Activated CD4-positive, alpha-beta T cell treated with anti-CD3 and anti-CD28 coated beads for 36 hours (primary cell): ENCODE data around the gene ULK3. TPM values are rescaled to one million over a fixed set of nuclear protein-coding genes. Genes with fewer than 3 reads are reported as not detected.
A peak's percentile ranks its signal among the peaks of the same experiment; 100 is the strongest.
"Not testable (repeated sequence)": the region's sequence is repeated elsewhere in the genome, so short reads cannot be mapped to it uniquely, and the experiment has no call there.

Source experiments
- ATAC-seq: fragments of 200-7000 bp; cut with Tn5 transposase; one replicate; pipeline ENCODE4 v1.10.0; 2021; ENCODE audit warnings: mild to moderate bottlenecking, moderate library complexity
- CTCF ChIA-PET: fragments of 350-600 bp; sonication (Branson Sonifier 250); formaldehyde crosslinking; loops from one replicate; lab custom pipeline; 2021; ENCODE audit warnings: antibody characterized with exemption; lab: Charles Lee
- POLR2A ChIA-PET: fragments of 350-600 bp; sonication (Branson Sonifier 250); formaldehyde crosslinking; loops from one replicate; lab custom pipeline; 2021; ENCODE audit warnings: antibody characterized with exemption, inconsistent platforms; lab: Charles Lee
- DNase-seq: peaks from one replicate; pipeline ENCODE4 v3.0.0-alpha.2; 2020
- H3K27ac Mint-ChIP-seq: one replicate; pipeline ENCODE4 v1.8.0; 2021; ENCODE audit warnings: mixed read lengths
- H3K27me3 Mint-ChIP-seq: one replicate; pipeline ENCODE4 v1.8.0; 2021; ENCODE audit warnings: mixed read lengths
- H3K36me3 Mint-ChIP-seq: one replicate; pipeline ENCODE4 v1.8.0; 2021; ENCODE audit warnings: low read depth, mixed read lengths
- H3K4me1 Mint-ChIP-seq: one replicate; pipeline ENCODE4 v1.8.0; 2021; ENCODE audit warnings: mixed read lengths
- H3K4me3 Mint-ChIP-seq: one replicate; pipeline ENCODE4 v1.8.0; 2021; ENCODE audit warnings: mild to moderate bottlenecking, moderate library complexity, mixed read lengths
- H3K9me3 Mint-ChIP-seq: one replicate; pipeline ENCODE4 v1.8.0; 2021; ENCODE audit warnings: low read depth, mixed read lengths
- intact Hi-C, 2 experiments: fragments of 100-400 bp; cut with DNase I in 1 of 2; cut with micrococcal nuclease in 1 of 2; formaldehyde crosslinking; loops; one replicate each; pipeline versions ENCODE4 v1.14.2 to v1.15.1; 2022 to 2024; cut with DNase I, micrococcal nuclease
- total RNA-seq, 2 experiments: library from RNA; stranded (reverse); gene quantifications; one replicate each; pipeline ENCODE4 v1.2.3, GENCODE V29; 2021

ULK3 gene, protein sequence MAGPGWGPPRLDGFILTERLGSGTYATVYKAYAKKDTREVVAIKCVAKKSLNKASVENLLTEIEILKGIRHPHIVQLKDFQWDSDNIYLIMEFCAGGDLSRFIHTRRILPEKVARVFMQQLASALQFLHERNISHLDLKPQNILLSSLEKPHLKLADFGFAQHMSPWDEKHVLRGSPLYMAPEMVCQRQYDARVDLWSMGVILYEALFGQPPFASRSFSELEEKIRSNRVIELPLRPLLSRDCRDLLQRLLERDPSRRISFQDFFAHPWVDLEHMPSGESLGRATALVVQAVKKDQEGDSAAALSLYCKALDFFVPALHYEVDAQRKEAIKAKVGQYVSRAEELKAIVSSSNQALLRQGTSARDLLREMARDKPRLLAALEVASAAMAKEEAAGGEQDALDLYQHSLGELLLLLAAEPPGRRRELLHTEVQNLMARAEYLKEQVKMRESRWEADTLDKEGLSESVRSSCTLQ
- 10 to 100 TPM; 40.3 to 45.2 TPM for total RNA-seq

DNA sequence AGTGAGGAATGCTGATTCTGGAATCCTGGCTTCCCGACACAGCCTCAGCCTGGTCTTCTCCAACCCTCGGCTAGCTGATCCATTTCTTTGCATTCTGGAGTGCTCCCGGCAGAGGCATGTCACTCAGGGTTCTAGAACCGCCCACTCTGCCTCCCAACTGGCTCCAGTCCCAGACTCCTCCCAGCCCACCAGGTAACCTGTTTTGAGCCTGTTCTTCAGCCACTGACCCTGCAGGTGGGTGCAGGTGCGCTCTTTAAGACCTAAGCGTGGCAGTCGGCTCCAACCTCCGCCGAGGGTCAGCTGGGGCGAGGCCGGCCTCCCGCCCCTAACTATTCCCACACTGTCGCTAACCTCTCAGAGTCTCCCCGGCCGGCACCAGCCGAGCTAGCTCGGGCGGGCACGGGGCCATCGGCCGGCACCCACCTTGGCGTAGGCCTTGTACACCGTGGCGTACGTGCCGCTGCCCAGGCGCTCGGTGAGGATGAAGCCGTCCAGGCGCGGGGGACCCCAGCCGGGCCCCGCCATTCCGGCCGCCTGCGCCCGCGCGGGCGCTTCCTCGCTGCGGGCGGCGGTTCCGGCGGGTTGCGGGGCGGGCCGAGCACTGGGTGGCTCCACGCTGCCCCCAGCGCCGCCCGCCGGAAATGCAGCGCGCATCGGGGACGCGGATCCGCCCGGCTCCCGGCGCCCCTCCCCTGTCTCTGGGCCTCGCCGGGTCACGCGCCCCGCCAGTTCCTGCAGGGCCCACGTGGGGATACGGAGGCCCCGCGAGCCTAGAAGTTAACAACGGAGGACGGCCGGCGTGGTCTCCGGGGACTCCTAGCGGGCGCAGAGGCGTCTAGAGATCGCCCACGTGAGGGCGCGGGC, at the start of gene ULK3:
Gene ULK3 (minus strand): TSS at position 576 of the 864 bp plus-strand sequence. CDS start 51 bp downstream, at position 525.
- POLR2A ChIA-PET, result no interaction called here
- CTCF ChIA-PET, result interaction anchor here (0.7 to 2.3 kb wide), 9 partner anchors 27 to 152 kb away, joined by 3 to 15 read pairs (median 5); partner anchors contain the start of gene SCAMP5
- Mint-ChIP-seq H3K36me3 (peaks cover 22% of the 10 kb centered on the region), H3K27me3 (no peaks in the 10 kb centered on the region), H3K4me3 (peak within 1 kb of the TSS; percentile 90), H3K9me3 (no peaks in the 10 kb centered on the region), H3K27ac (peak within 1 kb of the TSS; percentile 90), H3K4me1 (peaks cover 45% of the 10 kb centered on the region)
- intact Hi-C loops, result loop anchor here (1.0 to 5.0 kb wide), 20 partner anchors 27 to 608 kb away; partner anchors contain the start of genes COX5A (in 2 of the 2), CLK3 (in 1 of the 2), EDC3 (in 1 of the 2) and FAM219B (in 1 of the 2)
- ATAC-seq (peak; percentile 85), DNase-seq (peak; percentile 97)

DNA sequence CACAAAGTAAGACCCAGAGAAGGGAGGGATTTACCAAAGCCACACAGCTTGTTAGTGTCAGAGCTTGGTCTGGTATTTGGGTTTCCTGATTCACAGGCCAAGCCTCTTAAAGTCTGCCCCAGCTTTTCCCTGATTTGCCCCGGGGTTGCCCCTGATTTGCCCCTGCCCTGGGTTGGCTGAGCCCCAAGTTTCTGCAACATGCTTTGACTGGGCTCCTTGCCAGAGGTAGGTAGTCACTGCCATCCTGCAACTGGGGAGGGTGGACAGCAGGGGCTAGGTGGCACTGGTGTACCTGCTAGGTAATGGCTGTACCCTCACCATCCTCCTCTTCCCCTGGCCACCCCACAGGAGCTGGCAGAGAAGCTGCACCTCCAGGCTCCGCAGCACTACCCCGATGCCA, 49.4 kb upstream of the ULK3 start:
- Mint-ChIP-seq H3K36me3 (peaks cover 45% of the 10 kb centered on the region), H3K27me3 (no peaks in the 10 kb centered on the region), H3K4me3 (no peak overlapping the region), H3K9me3 (no peaks in the 10 kb centered on the region), H3K4me1 (peaks cover 46% of the 10 kb centered on the region), H3K27ac (peak overlapping the region; percentile 31)
- ChIA-PET CTCF (interaction anchor here (0.6 to 1.7 kb wide), 2 partner anchors 9 to 116 kb away, joined by 3 to 17 read pairs; no protein-coding TSS in a partner anchor), POLR2A (interaction anchor here (1.0 kb wide), 1 partner anchor 14 kb away, joined by 3 read pairs; no protein-coding TSS in a partner anchor)
- intact Hi-C loops, result loop anchor here in 1 of 2 experiments (5.0 kb wide), 1 partner anchor 110 kb away; the partner anchor contains the start of gene CSK
- DNase-seq (peak; percentile 28), ATAC-seq (no peak)

DNA sequence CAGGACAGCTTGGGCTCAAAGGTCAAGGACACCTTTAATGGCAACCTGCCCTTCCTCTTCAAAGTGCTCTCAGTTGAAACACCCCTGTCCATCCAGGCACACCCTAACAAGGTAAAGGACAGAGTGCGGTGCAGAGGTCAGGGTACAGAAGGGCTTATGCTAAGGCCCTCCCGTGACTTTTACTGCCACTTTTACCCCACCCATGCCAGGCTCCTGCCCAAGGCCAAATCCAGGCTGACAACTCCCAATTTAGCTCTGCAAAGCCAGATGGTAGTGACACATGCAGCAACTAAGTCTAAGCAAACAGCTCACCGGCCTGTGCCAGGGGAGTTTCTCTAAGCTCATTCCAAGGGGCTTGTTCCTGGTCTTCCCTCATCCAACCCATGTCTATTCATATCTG, 48.5 kb upstream of the ULK3 start:
- POLR2A ChIA-PET, result interaction anchor here (1.0 kb wide), 1 partner anchor 14 kb away, joined by 3 read pairs; no protein-coding TSS in a partner anchor
- DNase-seq (no peak), ATAC-seq (no peak)
- H3K4me1 Mint-ChIP-seq, result peaks cover 46% of the 10 kb centered on the region
- H3K9me3 Mint-ChIP-seq, result no peaks in the 10 kb centered on the region
- H3K27ac Mint-ChIP-seq, result no peak overlapping the region
- CTCF ChIA-PET, result interaction anchor here (0.6 to 1.7 kb wide), 3 partner anchors 10 to 121 kb away, joined by 4 to 17 read pairs (median 4); no protein-coding TSS in a partner anchor
- H3K36me3 Mint-ChIP-seq, result peaks cover 40% of the 10 kb centered on the region
- no peaks in the 10 kb centered on the region for H3K27me3 Mint-ChIP-seq
- intact Hi-C loops, result loop anchor here in 1 of 2 experiments (2.0 to 5.0 kb wide), 2 partner anchors 19 to 109 kb away; partner anchors contain the start of genes CSK and SCAMP2
- H3K4me3 Mint-ChIP-seq, result peak overlapping the region; percentile 73

DNA sequence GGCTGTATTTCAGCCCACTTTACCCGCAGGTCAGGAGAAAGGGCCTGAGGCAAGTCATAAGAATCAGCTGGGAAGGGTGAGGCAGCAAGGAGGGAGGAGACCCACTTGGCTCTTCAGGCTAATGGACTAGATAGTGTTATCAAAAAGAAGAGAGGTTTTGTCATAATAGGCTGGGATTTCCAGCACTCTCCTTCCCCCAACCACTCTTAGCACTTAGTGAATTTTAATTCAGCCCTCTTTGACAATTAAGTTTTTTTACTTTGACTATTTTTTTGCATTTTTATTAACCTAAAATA, 47.7 kb upstream of the ULK3 start:
- no peaks in the 10 kb centered on the region for H3K9me3 Mint-ChIP-seq
- no peaks in the 10 kb centered on the region for H3K27me3 Mint-ChIP-seq
- peaks cover 36% of the 10 kb centered on the region for H3K36me3 Mint-ChIP-seq
- intact Hi-C loops, result loop anchor here (1.0 to 5.0 kb wide), 5 partner anchors 16 to 133 kb away; partner anchors contain the start of genes CSK (in 1 of the 2), FAM219B (in 1 of the 2), PPCDC (in 1 of the 2) and SCAMP2 (in 1 of the 2)
- POLR2A ChIA-PET, result no interaction called here
- peaks cover 46% of the 10 kb centered on the region for H3K4me1 Mint-ChIP-seq
- peak overlapping the region; percentile 73 for H3K4me3 Mint-ChIP-seq
- DNase-seq (no peak), ATAC-seq (no peak)
- CTCF ChIA-PET, result interaction anchor here (2.8 kb wide), 1 partner anchor 10 kb away, joined by 22 read pairs; no protein-coding TSS in a partner anchor
- H3K27ac Mint-ChIP-seq, result peak overlapping the region; percentile 86

DNA sequence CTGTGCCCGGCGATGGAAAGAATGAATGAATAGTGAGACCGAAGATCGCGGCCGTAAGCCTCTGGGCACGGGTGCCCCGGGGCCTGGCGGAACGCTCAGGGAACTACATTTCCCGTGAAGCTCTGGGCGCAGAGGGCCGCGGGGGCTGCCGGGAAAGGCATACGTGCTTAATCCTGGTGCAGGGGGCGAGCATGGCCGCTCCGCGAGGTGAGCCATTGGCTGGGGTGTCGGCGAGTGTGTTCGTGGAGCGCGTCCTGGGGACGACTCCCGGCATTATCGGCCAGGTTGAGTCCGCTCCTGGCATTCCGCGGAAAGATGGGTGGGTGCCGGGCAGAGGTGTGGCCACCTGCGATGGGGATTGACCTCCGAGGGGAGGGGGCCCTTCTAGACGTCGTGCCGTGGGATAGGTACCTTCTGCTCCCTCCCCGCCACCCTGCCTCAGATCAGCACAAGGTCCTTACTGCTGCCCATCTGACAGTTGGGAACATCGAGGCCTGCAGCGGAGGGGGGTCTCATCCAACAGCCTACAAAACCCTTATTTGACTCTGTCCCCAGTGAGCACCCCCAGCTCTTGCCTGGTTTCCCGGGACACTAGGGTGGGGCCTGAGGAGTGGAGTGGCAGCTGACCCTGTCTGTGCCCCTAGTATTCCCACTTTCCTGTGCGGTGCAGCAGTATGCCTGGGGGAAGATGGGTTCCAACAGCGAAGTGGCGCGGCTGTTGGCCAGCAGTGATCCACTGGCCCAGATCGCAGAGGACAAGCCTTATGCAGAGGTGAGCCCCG, 47.1 kb upstream of the ULK3 start, which contains the start of gene MPI:
Gene MPI (plus strand): TSS at position 160 of the 782 bp plus-strand sequence. CDS start 32 bp downstream, at position 192.
- intact Hi-C loops, result loop anchor here (1.0 to 5.0 kb wide), 8 partner anchors 16 to 133 kb away; partner anchors contain the start of genes CSK (in 2 of the 2), SCAMP2 (in 2 of the 2), ULK3 (in 2 of the 2) and COX5A (in 1 of the 2)
- Mint-ChIP-seq H3K27me3 (no peaks in the 10 kb centered on the region), H3K36me3 (peaks cover 32% of the 10 kb centered on the region), H3K27ac (peak within 1 kb of the TSS; percentile 86), H3K4me3 (peak within 1 kb of the TSS; percentile 73), H3K9me3 (no peaks in the 10 kb centered on the region), H3K4me1 (peaks cover 46% of the 10 kb centered on the region)
- POLR2A ChIA-PET, result interaction anchor here (1.0 kb wide), 2 partner anchors 17 to 20 kb away, joined by 5 to 6 read pairs; partner anchors contain the start of gene FAM219B
- peak; percentile 95 for DNase-seq
- CTCF ChIA-PET, result interaction anchor here (0.6 to 2.8 kb wide), 3 partner anchors 11 to 137 kb away, joined by 3 to 22 read pairs (median 3); partner anchors contain the start of gene SCAMP5
- peak; percentile 98 for ATAC-seq

DNA sequence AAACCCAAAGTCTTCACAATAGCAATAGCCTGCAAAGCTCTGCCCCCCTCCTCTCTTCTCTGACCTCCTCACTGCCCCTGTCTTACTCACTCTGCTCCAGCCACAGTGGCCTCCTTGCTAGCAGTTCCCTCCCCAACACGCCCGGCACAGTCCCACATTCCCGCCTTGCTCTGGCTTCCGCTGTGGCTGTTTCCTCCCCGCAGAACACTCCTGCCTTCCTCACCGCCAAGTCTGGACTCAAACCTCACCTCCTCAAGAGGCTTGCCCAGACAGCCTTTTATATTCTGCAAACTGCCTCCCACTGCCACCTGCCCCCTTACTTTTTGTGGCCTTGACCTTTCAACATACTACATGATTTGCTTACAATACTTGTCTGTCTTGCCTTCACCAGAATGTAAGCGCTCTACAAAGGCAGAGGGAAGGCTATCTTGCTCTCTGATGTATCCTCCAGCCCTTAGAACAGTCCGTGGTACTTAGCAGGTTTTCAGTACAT, 46.5 kb upstream of the ULK3 start:
- H3K27me3 Mint-ChIP-seq, result no peaks in the 10 kb centered on the region
- intact Hi-C loops, result loop anchor here in 1 of 2 experiments (1.0 kb wide), 4 partner anchors 16 to 107 kb away; partner anchors contain the start of genes COX5A, CSK, SCAMP2 and ULK3

DNA sequence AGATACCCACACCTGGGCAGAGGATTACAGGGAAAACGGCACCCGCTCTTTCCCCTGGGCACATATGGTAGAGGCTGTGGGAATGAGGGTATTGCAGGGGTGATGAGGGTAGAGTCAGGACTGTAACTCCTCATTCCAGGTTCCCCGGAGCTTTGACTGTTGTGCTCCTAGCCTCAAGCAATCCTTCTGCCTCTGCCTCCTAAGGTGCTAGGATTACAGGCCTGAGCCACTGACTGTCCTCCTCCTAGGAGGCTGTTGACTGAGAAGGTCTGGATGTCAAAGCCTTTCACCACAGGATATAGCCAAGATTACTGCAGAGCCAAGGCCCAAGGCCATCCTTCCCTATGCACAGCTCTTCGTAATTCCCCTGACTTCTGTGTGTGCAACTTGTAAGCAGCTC, 45.8 kb upstream of the ULK3 start:
- intact Hi-C loops, result loop anchor here in 1 of 2 experiments (1.0 kb wide), 4 partner anchors 15 to 106 kb away; partner anchors contain the start of genes COX5A, CSK, SCAMP2 and ULK3
- ChIA-PET CTCF (interaction anchor here (0.7 to 2.8 kb wide), 4 partner anchors 12 to 262 kb away, joined by 3 to 22 read pairs (median 3); no protein-coding TSS in a partner anchor), POLR2A (interaction anchor here (0.6 to 0.9 kb wide), 2 partner anchors 13 to 26 kb away, joined by 3 read pairs; no protein-coding TSS in a partner anchor)
- ATAC-seq (no peak), DNase-seq (no peak)
- Mint-ChIP-seq H3K27me3 (no peaks in the 10 kb centered on the region), H3K9me3 (no peaks in the 10 kb centered on the region), H3K4me1 (peaks cover 44% of the 10 kb centered on the region), H3K4me3 (peak overlapping the region; percentile 73), H3K36me3 (peaks cover 31% of the 10 kb centered on the region), H3K27ac (peak overlapping the region; percentile 86)

More for the DNA sequence above, 46.5 kb upstream of the ULK3 start:
- peak; percentile 42 for DNase-seq
- Mint-ChIP-seq H3K36me3 (peaks cover 32% of the 10 kb centered on the region), H3K4me3 (peak overlapping the region; percentile 73), H3K9me3 (no peaks in the 10 kb centered on the region), H3K4me1 (peaks cover 46% of the 10 kb centered on the region), H3K27ac (peak overlapping the region; percentile 86)
- ChIA-PET CTCF (interaction anchor here (0.7 to 2.8 kb wide), 4 partner anchors 11 to 137 kb away, joined by 3 to 22 read pairs (median 3); no protein-coding TSS in a partner anchor), POLR2A (interaction anchor here (0.9 to 1.0 kb wide), 3 partner anchors 13 to 19 kb away, joined by 3 to 6 read pairs (median 5); partner anchors contain the start of gene FAM219B)
- ATAC-seq, result peak; percentile 17

DNA sequence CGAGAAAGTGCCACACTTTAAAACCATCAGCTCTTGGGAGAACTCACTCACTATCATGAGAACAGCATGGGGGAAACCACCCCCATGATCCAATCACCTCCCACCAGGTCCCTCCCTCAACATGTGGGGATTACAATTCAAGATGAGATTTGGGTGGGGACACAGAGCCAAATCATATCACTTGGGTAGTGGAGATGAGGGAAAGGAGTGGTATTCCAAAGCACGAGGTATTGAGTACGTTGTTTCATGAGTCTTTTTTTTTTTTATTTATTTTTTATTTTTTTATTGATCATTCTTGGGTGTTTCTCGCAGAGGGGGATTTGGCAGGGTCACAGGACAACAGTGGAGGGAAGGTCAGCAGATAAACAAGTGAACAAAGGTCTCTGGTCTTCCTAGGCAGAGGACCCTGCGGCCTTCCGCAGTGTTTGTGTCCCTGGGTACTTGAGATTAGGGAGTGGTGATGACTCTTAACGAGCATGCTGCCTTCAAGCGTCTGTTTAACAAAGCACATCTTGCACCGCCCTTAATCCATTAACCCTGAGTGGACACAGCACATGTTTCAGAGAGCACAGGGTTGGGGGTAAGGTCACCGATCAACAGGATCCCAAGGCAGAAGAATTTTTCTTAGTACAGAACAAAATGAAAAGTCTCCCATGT, 44.7 kb upstream of the ULK3 start:
- DNase-seq, H3K27ac Mint-ChIP-seq, intact Hi-C loops, H3K4me3 Mint-ChIP-seq, ATAC-seq, H3K9me3 Mint-ChIP-seq, H3K27me3 Mint-ChIP-seq: not testable (repeated sequence)
- ChIA-PET CTCF (interaction anchor here (2.8 kb wide), 1 partner anchor 13 kb away, joined by 22 read pairs; no protein-coding TSS in a partner anchor), POLR2A (interaction anchor here (0.7 kb wide), 1 partner anchor 129 kb away, joined by 7 read pairs; no protein-coding TSS in a partner anchor)
- Mint-ChIP-seq H3K36me3 (peaks cover 20% of the 10 kb centered on the region), H3K4me1 (peaks cover 33% of the 10 kb centered on the region)

DNA sequence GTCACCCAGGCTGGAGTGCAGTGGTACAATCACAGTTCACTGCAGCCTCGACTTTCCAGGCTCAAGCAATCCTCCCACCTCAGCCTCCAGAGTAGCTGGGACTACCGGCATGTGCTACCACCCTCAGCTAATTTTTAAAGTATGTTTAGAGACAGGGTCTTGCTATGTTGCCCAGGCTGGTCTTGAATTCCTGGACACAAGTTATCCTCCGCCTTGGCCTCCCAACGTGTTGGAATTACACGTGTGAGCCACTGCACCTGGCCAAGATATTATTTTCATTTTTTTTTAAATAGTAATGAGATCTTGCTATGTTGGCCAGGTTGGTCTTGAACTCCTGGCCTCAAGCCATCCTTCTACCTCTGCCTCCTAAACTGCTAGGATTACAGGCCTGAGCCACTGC, 42.5 kb upstream of the ULK3 start:
- ChIA-PET CTCF (interaction anchor here (0.6 to 1.5 kb wide), 2 partner anchors 16 to 48 kb away, joined by 3 to 7 read pairs; no protein-coding TSS in a partner anchor), POLR2A (no interaction called here)
- ATAC-seq (no peak), DNase-seq (no peak)
- Mint-ChIP-seq H3K4me1 (peaks cover 12% of the 10 kb centered on the region), H3K9me3 (no peaks in the 10 kb centered on the region), H3K36me3 (peaks cover under 1% of the 10 kb centered on the region), H3K4me3 (no peak overlapping the region), H3K27ac (no peak overlapping the region), H3K27me3 (no peaks in the 10 kb centered on the region)
- intact Hi-C loops, result no loop called here
